NCI-H2107 treated with DMSO at 0.1 percent for 48 hours (cell line): ENCODE results near the gene ADAM19.
"Not testable (repeated sequence)": the region's sequence is repeated elsewhere in the genome, so short reads cannot be mapped to it uniquely, and the experiment has no call there.

ENCODE experiments used
- DNase-seq: peaks from one replicate; lab custom pipeline; 2025; ENCODE audit not compliant: unreplicated experiment; lab: John Stamatoyannopoulos, UW

Gene ADAM19

GRCh38 chr5:157444224-157444623 lies 131.4 kb downstream of the ADAM19 start:
- DNase-seq, result no peak

- DNase-seq, result no peak
Measured at GRCh38 chr5:157443041-157443549, 132.5 kb downstream of the ADAM19 start.

- DNase-seq, result no peak
Measured at GRCh38 chr5:157434096-157434495, 141.5 kb downstream of the ADAM19 start.

- DNase-seq, result peak; percentile 14
Measured at GRCh38 chr5:157431544-157432200, 143.9 kb downstream of the ADAM19 start.

- not testable (repeated sequence) for DNase-seq
Measured at GRCh38 chr5:157429920-157430319, 145.7 kb downstream of the ADAM19 start.
